Right atrium auricular region (tissue), 2 donors: ENCODE results near the gene ASB4. TPM values are rescaled to one million over a fixed set of nuclear protein-coding genes. Genes with fewer than 3 reads are reported as not detected.

Experiments used
- DNase-seq: peaks from one replicate; pipeline ENCODE4 v3.0.0-alpha.2; 2019; ENCODE audit warnings: low spot score
- H3K27ac ChIP-seq, 2 donors: fragments of 200-600 bp; sonication (generic); 1 replicate in 1 of 2; 2 replicates in 1 of 2; pipeline ENCODE4 v1.5.1; 2016 to 2019
- H3K27me3 ChIP-seq, 2 donors: fragments of 200-600 bp; sonication (generic); one replicate each; pipeline versions ENCODE4 v1.5.1 to v1.6.0; 2017 to 2019
- H3K36me3 ChIP-seq: fragments of 200-600 bp; sonication (generic); one replicate; pipeline ENCODE4 v1.5.1; 2016
- H3K4me1 ChIP-seq, 2 donors: fragments of 200-600 bp; sonication (generic); one replicate each; pipeline versions ENCODE4 v1.5.1 to v1.6.0; 2017 to 2019
- H3K4me3 ChIP-seq, 2 donors: fragments of 200-600 bp; sonication (generic); 1 replicate in 1 of 2; 2 replicates in 1 of 2; pipeline ENCODE4 v1.5.1; 2017 to 2019; ENCODE audit warnings: mild to moderate bottlenecking in 1 of 2, moderate library complexity in 1 of 2
- H3K9me3 ChIP-seq, 2 donors: fragments of 200-600 bp; sonication (generic); one replicate each; pipeline ENCODE4 v1.5.1; 2019
- CTCF ChIP-seq, 2 donors: fragments of 200-600 bp; sonication (generic); IDR thresholded peaks; one replicate each; pipeline ENCODE4 v1.5.1; 2019; ENCODE audit warnings: antibody characterized with exemption in 2 of 2
- total RNA-seq, 2 donors: library from RNA; depleted of rRNA; stranded (reverse); fragments of >200 nt; gene quantifications; one replicate each; pipeline ENCODE4 v1.1.0, GENCODE V29; 2016

ASB4 gene
- total RNA-seq, 2 donors from 2014 or later, result 1.5 to 4.6 TPM

- Histone ChIP-seq H3K4me1 (no peaks in the 10 kb centered on the region), H3K36me3 (no peaks in the 10 kb centered on the region), H3K9me3 (no peaks in the 10 kb centered on the region), H3K27ac (no peak overlapping the region), H3K4me3 (no peak overlapping the region), H3K27me3 (no peaks in the 10 kb centered on the region)
- TF ChIP-seq CTCF (IDR thresholded peaks at IDR 0.05), result peak; percentile 95
- DNase-seq, result no peak
Observed at GRCh38 chr7:95527033-95527775, 41.5 kb downstream of the ASB4 start.

- no peaks in the 10 kb centered on the region for H3K27me3 ChIP-seq
- no peaks in the 10 kb centered on the region for H3K9me3 ChIP-seq
- no peak overlapping the region for H3K27ac ChIP-seq
- H3K36me3 ChIP-seq, result no peaks in the 10 kb centered on the region
- TF ChIP-seq CTCF (IDR thresholded peaks at IDR 0.05), result peak in 1 of 2 donors; percentile 2
- DNase-seq, result no peak
- H3K4me3 ChIP-seq, result no peak overlapping the region
- no peaks in the 10 kb centered on the region for H3K4me1 ChIP-seq
Observed at GRCh38 chr7:95527776-95528250, 42.1 kb downstream of the ASB4 start.

DNA sequence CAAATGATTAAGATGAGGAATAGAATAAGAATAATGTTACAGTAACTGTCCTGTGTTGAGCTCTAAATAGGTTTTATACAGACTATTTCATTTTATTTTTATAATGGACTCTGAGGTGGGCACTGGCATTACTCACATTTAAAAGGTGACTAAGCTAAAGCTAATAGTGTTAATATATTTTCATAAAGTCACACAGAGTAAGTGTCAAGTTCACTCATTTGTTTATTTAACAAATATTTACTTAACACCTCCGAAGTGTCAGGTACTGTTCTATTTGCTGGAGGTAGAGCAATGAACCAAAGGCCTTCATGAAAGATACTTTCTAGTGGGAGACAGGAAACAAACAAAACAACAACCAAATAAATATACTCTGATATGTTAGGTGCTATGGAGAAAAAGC is 44.0 kb downstream of the ASB4 start:
- no peak overlapping the region for H3K4me3 ChIP-seq
- no peaks in the 10 kb centered on the region for H3K36me3 ChIP-seq
- H3K27me3 ChIP-seq, result no peaks in the 10 kb centered on the region
- H3K27ac ChIP-seq, result no peak overlapping the region
- H3K9me3 ChIP-seq, result no peaks in the 10 kb centered on the region
- no peaks in the 10 kb centered on the region for H3K4me1 ChIP-seq
- TF ChIP-seq CTCF (IDR thresholded peaks at IDR 0.05), result no peak
- no peak for DNase-seq

GRCh38 chr7:95530881-95531280 is 45.1 kb downstream of the ASB4 start:
- H3K27ac ChIP-seq, result no peak overlapping the region
- H3K27me3 ChIP-seq, result no peaks in the 10 kb centered on the region
- H3K36me3 ChIP-seq, result no peaks in the 10 kb centered on the region
- DNase-seq, result no peak
- H3K4me1 ChIP-seq, result no peaks in the 10 kb centered on the region
- H3K4me3 ChIP-seq, result no peak overlapping the region
- H3K9me3 ChIP-seq, result no peaks in the 10 kb centered on the region
- TF ChIP-seq CTCF (IDR thresholded peaks at IDR 0.05), result no peak

DNA sequence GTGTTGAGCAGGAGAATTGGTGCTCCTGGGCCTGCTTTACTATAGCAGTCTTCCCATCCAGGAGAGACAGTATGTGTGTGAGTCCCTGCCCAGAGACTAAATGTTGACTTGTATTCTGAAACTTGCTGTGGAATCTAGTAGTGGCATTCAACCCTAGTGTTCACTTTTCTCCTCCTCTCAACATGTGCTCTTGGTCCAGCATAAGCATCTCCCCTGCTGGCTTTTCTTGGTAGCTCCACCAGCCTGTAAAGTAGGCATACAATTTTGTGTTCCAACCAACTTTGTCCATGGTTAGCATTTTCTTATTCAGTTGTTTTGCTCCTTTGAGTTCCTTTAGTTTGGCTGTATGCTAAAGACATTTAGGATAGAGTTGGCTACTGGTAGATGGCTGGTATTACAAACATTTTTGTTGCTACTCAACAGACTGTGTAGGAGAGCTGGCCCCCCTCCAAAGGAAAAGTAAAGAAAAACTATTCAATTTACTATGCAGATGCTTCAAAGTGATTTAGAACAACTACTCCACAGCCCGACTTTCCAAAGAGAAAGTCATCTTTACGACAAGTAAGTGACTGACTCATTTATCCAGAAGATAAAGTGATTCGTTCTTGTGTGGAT is 46.0 kb downstream of the ASB4 start:
- Histone ChIP-seq H3K9me3 (no peaks in the 10 kb centered on the region), H3K36me3 (no peaks in the 10 kb centered on the region), H3K27ac (no peak overlapping the region), H3K27me3 (no peaks in the 10 kb centered on the region), H3K4me3 (no peak overlapping the region), H3K4me1 (no peaks in the 10 kb centered on the region)
- no peak for DNase-seq
- no peak for TF ChIP-seq CTCF (IDR thresholded peaks at IDR 0.05)
